Neuron (in vitro differentiated cells): ENCODE results near the gene CR1L.
"Not testable (repeated sequence)": the region's sequence is repeated elsewhere in the genome, so short reads cannot be mapped to it uniquely, and the experiment has no call there.

Experiments used
- H2AFZ ChIP-seq: one replicate; pipeline ENCODE4 v1.6.1; 2013; ENCODE audit warnings: low read depth, mild to moderate bottlenecking, inconsistent platforms, low read length, moderate library complexity
- H3K27me3 ChIP-seq: one replicate; pipeline ENCODE4 v1.6.1; 2013; ENCODE audit warnings: low read length; ENCODE audit not compliant: insufficient read depth
- H3K36me3 ChIP-seq: one replicate; pipeline ENCODE4 v1.6.1; 2013; ENCODE audit warnings: low read length; ENCODE audit not compliant: insufficient read depth
- H3K4me1 ChIP-seq: one replicate; pipeline ENCODE4 v1.6.1; 2013; ENCODE audit warnings: low read length; ENCODE audit not compliant: insufficient read depth
- H3K4me3 ChIP-seq: 2 replicates; pipeline ENCODE4 v1.5.1; 2013; ENCODE audit warnings: mild to moderate bottlenecking, low read length, moderate library complexity
- H3K9me3 ChIP-seq: one replicate; pipeline ENCODE4 v1.6.1; 2013; ENCODE audit warnings: low read length

Gene CR1L

DNA sequence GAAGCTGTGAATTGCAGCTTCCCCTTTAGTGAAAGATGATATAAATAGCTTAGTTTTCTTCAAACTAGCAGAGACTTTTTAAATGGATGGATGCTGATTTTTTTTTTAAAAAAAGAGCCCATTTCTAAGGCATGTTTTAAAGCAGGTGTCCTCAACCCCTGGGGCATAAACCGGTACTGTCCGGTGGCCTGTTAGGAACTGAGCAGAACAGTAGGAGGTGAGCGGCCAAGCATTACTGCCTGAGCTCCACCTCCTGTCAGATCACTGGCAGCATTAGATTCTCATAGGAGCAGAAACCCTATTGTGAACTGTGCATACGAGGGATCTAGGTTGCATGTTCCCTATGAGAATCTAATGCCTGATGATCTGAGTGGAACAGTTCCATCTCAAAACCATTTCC, 31.2 kb downstream of the CR1L start:
- no peak overlapping the region for H3K4me3 ChIP-seq
- no peaks in the 10 kb centered on the region for H3K4me1 ChIP-seq
- H2AFZ ChIP-seq: no peak overlapping the region
- no peaks in the 10 kb centered on the region for H3K27me3 ChIP-seq
- H3K36me3 ChIP-seq: no peaks in the 10 kb centered on the region
- H3K9me3 ChIP-seq: no peaks in the 10 kb centered on the region

DNA sequence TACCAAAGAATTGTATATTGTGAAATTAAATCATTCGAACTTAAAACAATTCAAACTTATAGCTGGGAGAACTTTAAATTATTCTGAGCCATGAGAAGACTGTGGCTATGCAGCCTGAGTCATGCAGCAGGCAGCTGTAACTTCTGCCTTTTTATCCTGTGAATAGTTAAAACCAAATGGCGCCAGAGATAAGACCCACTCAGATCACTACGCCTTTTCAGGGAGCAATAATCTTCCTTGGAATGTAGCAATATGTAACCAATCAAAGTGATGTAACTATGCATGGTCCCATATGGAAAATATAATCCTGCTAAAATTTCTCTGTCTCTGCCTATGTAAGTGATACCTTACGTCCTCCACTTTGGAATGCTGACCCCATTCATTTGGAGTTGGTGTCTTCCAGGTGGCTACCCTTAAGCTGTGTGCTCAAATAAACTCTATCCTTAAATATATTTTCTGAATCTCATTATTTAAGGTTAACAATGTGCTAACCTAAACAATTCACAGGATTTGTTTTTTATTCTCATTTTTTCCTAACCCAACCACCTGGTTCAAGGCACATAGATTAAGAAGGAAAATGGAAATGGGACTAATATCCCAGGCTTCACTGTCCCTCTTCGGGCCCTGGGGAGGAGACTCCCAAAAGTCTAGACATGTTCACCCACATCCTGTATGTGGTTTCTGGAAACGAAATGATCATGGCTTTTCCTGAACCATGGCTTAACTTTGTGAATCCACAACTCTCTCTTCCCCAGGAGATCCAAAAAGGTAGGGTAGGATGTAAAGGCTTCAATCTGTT, 35.9 kb downstream of the CR1L start:
- not testable (repeated sequence) for H3K27me3 ChIP-seq, H3K4me1 ChIP-seq, H3K36me3 ChIP-seq, H3K9me3 ChIP-seq, H2AFZ ChIP-seq, H3K4me3 ChIP-seq

DNA sequence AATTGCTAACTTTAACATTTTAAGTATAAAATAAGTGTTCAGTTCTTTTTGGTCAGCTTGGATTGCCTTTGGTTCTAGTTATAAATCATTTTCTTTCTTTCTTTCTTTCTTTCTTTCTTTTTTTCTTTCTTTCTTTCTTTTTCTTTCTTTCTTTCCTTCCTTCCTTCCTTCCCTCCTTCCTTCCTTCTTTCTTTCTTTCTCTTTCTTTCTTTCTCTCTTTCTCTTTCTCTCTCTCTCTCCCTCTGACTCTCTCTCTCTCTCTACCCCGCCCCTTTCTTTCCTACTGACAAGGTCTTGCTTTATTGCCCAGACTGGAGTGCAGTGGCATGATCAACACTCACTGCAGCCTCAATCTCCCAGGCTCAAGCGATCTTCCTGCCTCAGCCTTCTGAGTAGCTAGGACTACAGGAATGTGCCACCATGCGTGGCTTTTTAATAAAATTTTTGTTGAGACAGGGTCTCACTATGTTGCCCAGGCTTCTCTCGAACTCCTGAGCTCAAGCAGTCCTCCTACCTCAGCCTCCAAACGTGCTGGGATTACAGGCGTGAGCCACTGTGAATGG, 38.0 kb downstream of the CR1L start:
- not testable (repeated sequence) for H3K4me3 ChIP-seq, H2AFZ ChIP-seq, H3K36me3 ChIP-seq, H3K4me1 ChIP-seq, H3K27me3 ChIP-seq, H3K9me3 ChIP-seq

DNA sequence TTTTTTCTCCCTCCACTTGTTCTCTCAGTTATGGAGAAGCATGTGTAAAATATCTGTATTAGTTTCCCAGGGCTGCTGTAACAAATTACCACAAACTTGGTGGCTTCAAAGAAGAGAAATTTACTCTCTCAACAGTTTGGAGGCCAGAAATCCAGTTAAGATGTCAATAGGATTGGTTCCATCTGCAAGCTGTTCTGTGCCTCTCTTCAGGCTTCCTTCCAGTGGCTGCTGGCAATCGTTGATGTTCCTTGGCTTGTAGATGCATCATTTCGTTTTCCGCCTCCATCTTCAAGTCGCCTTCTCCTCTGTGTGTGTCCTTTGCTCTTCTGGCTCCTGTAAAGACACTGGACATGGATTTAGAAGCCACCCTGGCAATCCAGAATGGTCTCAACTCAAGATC, 45.6 kb downstream of the CR1L start:
- not testable (repeated sequence) for H3K4me3 ChIP-seq, H3K9me3 ChIP-seq, H3K4me1 ChIP-seq, H3K36me3 ChIP-seq, H3K27me3 ChIP-seq, H2AFZ ChIP-seq

DNA sequence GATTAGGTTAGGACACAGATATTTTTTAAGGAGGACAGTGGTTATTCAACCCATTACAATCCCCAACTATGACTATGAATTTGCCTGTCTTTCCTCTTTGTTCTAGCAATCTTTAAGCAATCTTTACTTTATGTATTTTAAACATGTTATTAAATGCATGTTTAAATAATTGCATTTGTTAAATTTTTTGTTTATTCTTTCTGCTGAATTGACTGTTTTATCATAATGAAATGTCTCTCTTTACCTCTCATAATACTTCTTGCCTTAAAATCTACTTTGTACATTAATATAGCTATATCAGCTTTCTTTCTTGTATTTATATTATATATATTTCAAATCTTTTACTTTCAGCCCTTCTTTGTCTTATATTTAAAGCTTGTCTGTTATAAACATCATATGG, 46.1 kb downstream of the CR1L start:
- no peaks in the 10 kb centered on the region for H3K9me3 ChIP-seq
- H3K4me1 ChIP-seq: no peaks in the 10 kb centered on the region
- H3K27me3 ChIP-seq: peaks cover 5% of the 10 kb centered on the region
- no peak overlapping the region for H3K4me3 ChIP-seq
- H3K36me3 ChIP-seq: no peaks in the 10 kb centered on the region
- no peak overlapping the region for H2AFZ ChIP-seq

DNA sequence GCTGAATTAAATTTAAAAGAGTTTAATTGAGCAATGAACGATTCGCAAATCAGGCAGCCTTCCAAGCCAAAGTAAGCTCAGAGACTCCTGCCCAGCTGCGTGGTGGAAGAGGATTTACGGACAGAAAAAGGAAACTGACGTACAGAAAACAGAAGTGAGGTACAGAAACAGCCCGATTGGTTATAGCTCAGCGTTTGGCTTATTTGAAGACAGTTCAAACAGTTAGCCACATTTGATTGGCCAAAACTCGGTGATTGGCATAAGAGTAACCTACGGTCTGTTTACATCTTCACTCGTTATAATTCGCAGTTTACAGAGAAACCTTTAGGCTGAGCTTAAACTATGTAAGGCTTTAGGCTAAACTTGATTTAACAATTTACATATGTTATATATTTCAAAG, 46.9 kb downstream of the CR1L start:
- Histone ChIP-seq H2AFZ (no peak overlapping the region), H3K4me3 (no peak overlapping the region), H3K9me3 (no peaks in the 10 kb centered on the region), H3K4me1 (no peaks in the 10 kb centered on the region), H3K27me3 (peaks cover 5% of the 10 kb centered on the region), H3K36me3 (no peaks in the 10 kb centered on the region)

DNA sequence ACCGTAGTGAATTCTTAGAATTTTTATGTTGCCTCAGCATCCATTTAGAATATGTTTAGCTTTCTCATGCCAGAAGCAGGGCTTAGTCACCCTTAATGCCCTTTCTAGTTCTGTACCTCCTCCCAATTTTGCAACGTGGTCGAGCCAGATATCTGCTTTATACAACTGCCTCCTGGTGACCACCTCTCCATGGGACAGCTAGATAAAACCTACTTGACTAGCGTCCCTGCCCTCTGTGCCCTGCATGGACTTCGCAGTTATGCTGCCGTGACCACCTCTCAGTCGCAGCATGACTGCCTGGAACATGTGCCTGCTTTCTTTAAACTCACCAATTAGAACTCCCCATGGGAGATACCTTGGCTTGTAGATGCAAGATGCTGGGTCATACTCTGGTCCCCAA, 47.4 kb downstream of the CR1L start:
- not testable (repeated sequence) for H3K27me3 ChIP-seq, H3K4me3 ChIP-seq, H3K9me3 ChIP-seq, H3K36me3 ChIP-seq, H3K4me1 ChIP-seq, H2AFZ ChIP-seq

DNA sequence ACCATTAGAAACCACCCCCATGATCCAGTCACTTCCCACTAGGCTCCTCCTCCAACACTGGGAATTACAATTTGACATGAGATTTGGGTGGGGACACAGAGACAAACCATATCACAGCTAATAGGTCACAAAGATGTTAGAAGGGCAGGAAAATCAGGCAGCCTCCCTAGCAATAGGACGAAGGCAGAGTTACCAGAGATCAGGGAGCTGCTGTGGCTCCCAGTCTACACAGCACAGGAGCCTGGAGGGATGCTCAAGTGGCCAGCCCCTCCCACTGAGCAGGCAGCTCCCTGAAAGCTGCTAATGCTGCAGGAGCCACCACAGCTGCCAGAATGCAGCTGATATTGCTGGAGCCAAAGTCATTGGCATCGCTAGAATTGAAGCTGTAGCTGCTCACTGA, 51.0 kb downstream of the CR1L start:
- Histone ChIP-seq H2AFZ (no peak overlapping the region), H3K4me3 (no peak overlapping the region), H3K9me3 (no peaks in the 10 kb centered on the region), H3K4me1 (no peaks in the 10 kb centered on the region), H3K36me3 (no peaks in the 10 kb centered on the region), H3K27me3 (peaks cover 5% of the 10 kb centered on the region)

DNA sequence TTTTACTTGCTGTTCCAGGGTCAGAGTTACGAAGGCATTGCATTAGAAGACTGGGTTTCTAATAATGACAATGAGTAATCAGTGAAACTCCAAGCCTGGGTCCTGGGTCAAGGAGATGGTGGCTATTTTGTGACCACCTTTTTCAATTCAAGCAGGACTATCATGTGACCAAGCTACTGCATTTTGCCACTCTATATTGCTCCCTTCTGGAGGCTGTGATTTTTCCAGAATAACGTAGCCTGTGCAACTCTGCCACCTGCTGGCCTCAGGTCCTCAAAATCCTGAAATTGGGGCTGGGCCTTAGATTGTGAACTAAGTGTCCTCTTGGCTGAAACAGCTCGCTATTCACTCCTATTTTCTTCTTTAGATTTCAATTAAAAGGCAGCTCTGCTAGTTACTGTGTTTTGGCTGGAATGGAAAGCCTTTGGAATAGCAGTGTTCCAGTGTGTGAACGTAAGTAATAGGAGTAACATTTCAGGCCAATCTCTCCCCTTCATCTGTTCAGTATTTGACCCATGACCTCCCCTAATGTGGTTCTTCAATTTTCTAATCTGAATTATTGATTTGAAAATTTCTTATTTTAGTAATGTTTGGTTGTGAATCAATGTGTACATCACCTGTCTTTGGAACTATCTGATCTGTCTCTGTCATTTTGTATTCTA, 54.0 kb downstream of the CR1L start:
- Histone ChIP-seq H2AFZ (peak overlapping the region; percentile 82), H3K4me1 (no peaks in the 10 kb centered on the region), H3K36me3 (no peaks in the 10 kb centered on the region), H3K4me3 (no peak overlapping the region), H3K27me3 (peaks cover 9% of the 10 kb centered on the region), H3K9me3 (no peaks in the 10 kb centered on the region)

DNA sequence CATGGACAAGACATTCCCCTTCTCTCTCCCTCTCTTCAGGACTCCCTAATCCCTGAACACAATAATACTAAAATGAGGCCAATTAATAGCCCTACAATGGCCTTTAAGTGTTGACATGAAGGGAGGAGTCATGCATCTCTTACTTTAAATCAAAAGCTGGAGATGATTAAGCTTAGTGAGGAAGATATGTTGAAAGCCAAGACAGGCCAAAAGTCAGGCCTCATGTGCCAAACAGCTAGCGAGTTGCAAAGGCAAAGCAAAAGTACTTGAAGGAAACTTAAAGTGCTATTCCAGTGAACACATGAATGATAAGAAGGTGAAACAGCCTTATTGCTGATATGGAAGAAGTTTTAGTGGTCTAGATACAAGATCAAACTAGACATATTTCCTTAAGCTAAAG, 57.4 kb downstream of the CR1L start:
- no peaks in the 10 kb centered on the region for H3K4me1 ChIP-seq
- no peaks in the 10 kb centered on the region for H3K9me3 ChIP-seq
- no peak overlapping the region for H2AFZ ChIP-seq
- no peaks in the 10 kb centered on the region for H3K36me3 ChIP-seq
- H3K4me3 ChIP-seq: no peak overlapping the region
- peaks cover 6% of the 10 kb centered on the region for H3K27me3 ChIP-seq

DNA sequence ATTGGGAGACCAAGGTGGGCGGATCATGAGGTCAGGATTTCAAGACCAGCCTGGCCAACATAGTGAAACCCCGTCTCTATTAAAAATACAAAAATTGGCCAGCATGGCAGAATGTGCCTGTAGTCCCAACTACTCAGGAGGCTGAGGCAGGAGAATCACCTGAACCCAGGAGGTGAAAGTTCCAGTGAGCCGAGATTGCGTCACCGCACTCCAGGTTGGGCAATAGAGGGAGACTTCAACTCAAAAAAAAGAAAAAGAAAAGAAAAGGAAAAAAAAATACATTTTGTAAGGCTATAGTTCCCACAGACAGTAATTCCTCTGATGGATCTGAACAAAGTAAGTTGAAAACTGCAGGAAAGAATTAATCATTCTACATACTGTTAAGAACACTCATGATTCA, 58.8 kb downstream of the CR1L start:
- Histone ChIP-seq H3K4me3 (no peak overlapping the region), H3K9me3 (no peaks in the 10 kb centered on the region), H3K36me3 (no peaks in the 10 kb centered on the region), H3K4me1 (no peaks in the 10 kb centered on the region), H2AFZ (no peak overlapping the region), H3K27me3 (peaks cover 6% of the 10 kb centered on the region)

DNA sequence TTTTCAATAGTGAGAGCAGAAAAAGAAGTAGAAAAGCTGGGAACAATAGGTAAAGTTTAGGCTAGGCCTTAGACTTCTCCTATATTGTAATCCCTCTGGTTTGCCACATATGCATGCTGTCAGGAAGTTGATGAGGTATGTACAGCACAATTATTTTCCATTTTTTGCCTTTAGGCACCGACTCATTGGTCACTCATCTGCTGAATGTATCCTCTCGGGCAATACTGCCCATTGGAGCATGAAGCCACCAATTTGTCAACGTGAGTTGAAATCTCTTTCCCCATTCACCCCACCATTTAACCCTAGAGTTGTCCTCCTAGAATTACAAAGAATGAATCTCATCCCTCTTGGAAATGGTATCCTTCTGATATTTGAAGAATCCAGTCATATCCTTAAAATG, 63.1 kb downstream of the CR1L start:
- not testable (repeated sequence) for H3K36me3 ChIP-seq, H3K4me1 ChIP-seq, H3K9me3 ChIP-seq, H2AFZ ChIP-seq, H3K4me3 ChIP-seq, H3K27me3 ChIP-seq

DNA sequence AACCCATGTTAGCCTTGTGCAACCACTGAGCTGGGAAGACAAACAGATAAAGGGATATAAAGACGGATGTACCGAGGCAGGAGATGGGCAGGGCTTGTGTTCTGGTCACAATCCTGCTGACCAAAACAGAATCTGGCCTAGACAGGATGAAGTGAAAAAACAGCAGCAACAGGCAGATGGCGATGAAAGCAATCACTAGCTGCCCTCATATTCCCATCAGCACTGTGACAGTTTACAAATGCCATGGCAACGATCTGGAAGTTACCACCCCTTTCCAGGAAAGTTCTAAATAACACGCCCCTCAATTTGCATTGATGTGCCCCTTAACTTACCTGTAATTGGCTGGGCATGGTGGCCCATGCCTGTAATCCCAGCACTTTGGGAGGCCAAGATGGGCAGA, 66.4 kb downstream of the CR1L start:
- H3K36me3 ChIP-seq: no peaks in the 10 kb centered on the region
- no peak overlapping the region for H2AFZ ChIP-seq
- H3K27me3 ChIP-seq: no peaks in the 10 kb centered on the region
- H3K4me3 ChIP-seq: no peak overlapping the region
- no peaks in the 10 kb centered on the region for H3K9me3 ChIP-seq
- no peaks in the 10 kb centered on the region for H3K4me1 ChIP-seq

DNA sequence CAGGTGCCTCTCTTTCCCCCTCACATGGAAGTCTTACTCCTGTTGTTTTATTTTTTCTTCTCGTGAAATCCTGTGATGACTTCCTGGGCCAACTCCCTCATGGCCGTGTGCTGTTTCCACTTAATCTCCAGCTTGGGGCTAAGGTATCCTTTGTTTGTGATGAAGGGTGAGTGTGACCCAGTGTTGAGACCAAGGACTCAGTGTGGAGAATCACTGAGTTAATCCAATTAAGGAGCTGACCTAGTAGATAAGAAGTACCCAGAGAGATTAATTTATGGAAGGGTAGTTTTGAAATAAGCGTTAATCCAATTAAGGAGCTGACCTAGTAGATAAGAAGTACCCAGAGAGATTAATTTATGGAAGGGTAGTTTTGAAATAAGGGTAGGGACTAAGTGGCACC, 67.8 kb downstream of the CR1L start:
- not testable (repeated sequence) for H3K9me3 ChIP-seq, H3K27me3 ChIP-seq, H2AFZ ChIP-seq, H3K4me1 ChIP-seq, H3K4me3 ChIP-seq, H3K36me3 ChIP-seq
